Endothelial cell of umbilical vein (primary cell): ENCODE results near the gene GNAL.

Experiments used
- EZH2 ChIP-seq: IDR thresholded peaks from 2 replicates; pipeline ENCODE4 v1.6.1; 2012; ENCODE audit warnings: borderline replicate concordance, low read depth, mild to moderate bottlenecking, moderate library complexity, low read length, inconsistent platforms; ENCODE audit not compliant: severe bottlenecking
- FOS ChIP-seq: IDR thresholded peaks from 2 replicates; pipeline ENCODE4 v1.6.1; 2011; ENCODE audit warnings: mild to moderate bottlenecking, low read length, moderate library complexity, borderline replicate concordance; ENCODE audit not compliant: insufficient read depth
- JUN ChIP-seq: IDR thresholded peaks from 2 replicates; pipeline ENCODE4 v1.6.1; 2011; ENCODE audit warnings: borderline replicate concordance, low read depth; ENCODE audit not compliant: insufficient read length, insufficient read depth
- POLR2A ChIP-seq: IDR thresholded peaks from 2 replicates; pipeline ENCODE4 v1.6.1; 2012; ENCODE audit warnings: low read depth, mild to moderate bottlenecking, control low read depth, low read length
- TF ChIP-seq, protein P1 (sequence below), 2 donors: IDR thresholded peaks; 1 replicate in 1 of 2; 2 replicates in 1 of 2; pipeline ENCODE4 v1.5.1; 2011; ENCODE audit warnings: low read length in 2 of 2, mild to moderate bottlenecking in 2 of 2, moderate library complexity in 2 of 2, control low read depth in 1 of 2, inconsistent platforms in 1 of 2, low read depth in 1 of 2; ENCODE audit not compliant: insufficient read depth in 1 of 2; ENCODE audit errors: extremely low read depth in 1 of 2

DNA sequence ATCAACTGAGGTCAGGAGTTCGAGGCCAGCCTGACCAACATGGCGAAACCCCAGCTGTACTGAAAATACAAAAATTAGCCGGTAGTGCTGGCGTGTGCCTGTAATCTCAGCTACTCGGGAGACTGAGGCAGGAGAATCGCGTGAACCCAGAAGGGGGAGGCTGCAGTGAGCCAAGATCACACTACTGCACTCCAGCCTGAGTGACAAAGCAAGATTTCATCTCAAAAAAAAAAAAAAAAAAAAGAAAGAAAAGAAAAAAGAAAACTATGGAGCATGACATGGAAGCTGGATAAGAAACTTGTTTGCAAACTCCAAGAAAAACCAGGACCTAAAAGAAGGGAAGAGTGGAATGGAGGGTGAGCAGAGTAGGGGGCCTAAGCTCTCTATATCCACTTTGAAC, 160.2 kb downstream of the GNAL start:
- TF ChIP-seq, protein P1, sequence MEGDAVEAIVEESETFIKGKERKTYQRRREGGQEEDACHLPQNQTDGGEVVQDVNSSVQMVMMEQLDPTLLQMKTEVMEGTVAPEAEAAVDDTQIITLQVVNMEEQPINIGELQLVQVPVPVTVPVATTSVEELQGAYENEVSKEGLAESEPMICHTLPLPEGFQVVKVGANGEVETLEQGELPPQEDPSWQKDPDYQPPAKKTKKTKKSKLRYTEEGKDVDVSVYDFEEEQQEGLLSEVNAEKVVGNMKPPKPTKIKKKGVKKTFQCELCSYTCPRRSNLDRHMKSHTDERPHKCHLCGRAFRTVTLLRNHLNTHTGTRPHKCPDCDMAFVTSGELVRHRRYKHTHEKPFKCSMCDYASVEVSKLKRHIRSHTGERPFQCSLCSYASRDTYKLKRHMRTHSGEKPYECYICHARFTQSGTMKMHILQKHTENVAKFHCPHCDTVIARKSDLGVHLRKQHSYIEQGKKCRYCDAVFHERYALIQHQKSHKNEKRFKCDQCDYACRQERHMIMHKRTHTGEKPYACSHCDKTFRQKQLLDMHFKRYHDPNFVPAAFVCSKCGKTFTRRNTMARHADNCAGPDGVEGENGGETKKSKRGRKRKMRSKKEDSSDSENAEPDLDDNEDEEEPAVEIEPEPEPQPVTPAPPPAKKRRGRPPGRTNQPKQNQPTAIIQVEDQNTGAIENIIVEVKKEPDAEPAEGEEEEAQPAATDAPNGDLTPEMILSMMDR (IDR thresholded peaks at IDR 0.05; ENCODE audit: extremely low read depth in 1 of 2, insufficient read depth in 1 of 2, low read depth in 1 of 2, low read length in 2 of 2): no peak
- TF ChIP-seq POLR2A: no peak
- no peak for TF ChIP-seq JUN
- TF ChIP-seq EZH2: no peak
- no peak for TF ChIP-seq FOS
